CD14-positive monocyte (primary cell): ENCODE results near the gene CADM2. TPM values are rescaled to one million over a fixed set of nuclear protein-coding genes. Genes with fewer than 3 reads are reported as not detected.

Source experiments
- DNase-seq, 3 donors: peaks; one replicate each; pipeline ENCODE4 v3.0.0-alpha.2; 2011 to 2022
- H2AFZ ChIP-seq: 2 replicates; pipeline ENCODE4 v1.6.0; 2012; ENCODE audit warnings: mild to moderate bottlenecking, low read depth, low read length, inconsistent platforms; ENCODE audit not compliant: insufficient read depth, poor library complexity, severe bottlenecking
- H3K27ac ChIP-seq, 2 donors: 1 replicate in 1 of 2; 2 replicates in 1 of 2; pipeline ENCODE4 v1.5.1; 2012 to 2013; ENCODE audit warnings: low read length in 2 of 2, control low read depth in 1 of 2, inconsistent platforms in 1 of 2, low read depth in 1 of 2, mild to moderate bottlenecking in 1 of 2
- H3K27me3 ChIP-seq, 2 donors: one replicate each; pipeline versions ENCODE4 v1.6.0 to v1.6.1; 2011 to 2013; ENCODE audit warnings: low read length in 2 of 2; ENCODE audit not compliant: control insufficient read depth in 2 of 2, insufficient read depth in 2 of 2
- H3K36me3 ChIP-seq, 2 donors: replicated peaks in 1 of 2; 1 replicate in 1 of 2; 2 replicates in 1 of 2; pipeline versions ENCODE4 v1.5.1 to v1.6.1; 2012 to 2013; ENCODE audit warnings: low read length in 2 of 2, control low read depth in 1 of 2, inconsistent platforms in 1 of 2, mild to moderate bottlenecking in 1 of 2; ENCODE audit not compliant: insufficient read depth in 2 of 2, control insufficient read depth in 1 of 2
- H3K4me1 ChIP-seq, 2 donors: 1 replicate in 1 of 2; 2 replicates in 1 of 2; pipeline versions ENCODE4 v1.5.1 to v1.6.1; 2012 to 2013; ENCODE audit warnings: low read length in 2 of 2, control low read depth in 1 of 2, inconsistent platforms in 1 of 2, mild to moderate bottlenecking in 1 of 2, moderate library complexity in 1 of 2; ENCODE audit not compliant: insufficient read depth in 2 of 2, control insufficient read depth in 1 of 2
- H3K4me2 ChIP-seq: replicated peaks from 2 replicates; pipeline ENCODE3; 2012; ENCODE audit warnings: low read length, moderate library complexity, mild to moderate bottlenecking; ENCODE audit not compliant: poor library complexity, severe bottlenecking; ENCODE audit errors: extremely low read depth
- H3K4me3 ChIP-seq, 3 experiments: fragments of 200-600 bp in 1 of 3; sonication (generic) in 1 of 3; replicated peaks in 1 of 3; 1 replicate in 2 of 3; 2 replicates in 1 of 3; pipeline ENCODE4 v1.5.1; 2011 to 2013; ENCODE audit warnings: low read length in 3 of 3, mild to moderate bottlenecking in 3 of 3, control low read depth in 2 of 3, low read depth in 2 of 3, inconsistent platforms in 1 of 3, moderate library complexity in 1 of 3
- H3K79me2 ChIP-seq: 2 replicates; pipeline ENCODE4 v1.6.0; 2012; ENCODE audit warnings: mild to moderate bottlenecking, control low read depth, inconsistent platforms, low read length, moderate library complexity; ENCODE audit not compliant: insufficient read depth
- H3K9ac ChIP-seq: 2 replicates; pipeline ENCODE4 v1.6.0; 2017; ENCODE audit warnings: low read length, mild to moderate bottlenecking; ENCODE audit not compliant: insufficient read depth, poor library complexity, severe bottlenecking
- H3K9me3 ChIP-seq, 2 donors: replicated peaks in 1 of 2; 1 replicate in 1 of 2; 2 replicates in 1 of 2; pipeline versions ENCODE4 v1.5.1 to v1.6.1; 2012 to 2013; ENCODE audit warnings: low read length in 2 of 2, control low read depth in 1 of 2; ENCODE audit not compliant: control insufficient read depth in 1 of 2, insufficient read depth in 1 of 2
- H4K20me1 ChIP-seq: 2 replicates; pipeline ENCODE4 v1.6.0; 2012; ENCODE audit warnings: mild to moderate bottlenecking, low read length, control low read depth, moderate library complexity; ENCODE audit not compliant: insufficient read depth
- H3K27ac Mint-ChIP-seq, 7 donors: one replicate each; pipeline ENCODE4 v1.8.0; 2020; ENCODE audit warnings: mild to moderate bottlenecking in 7 of 7, mixed read lengths in 7 of 7, moderate library complexity in 6 of 7, inconsistent platforms in 2 of 7
- H3K27me3 Mint-ChIP-seq, 3 donors: one replicate each; pipeline ENCODE4 v1.8.0; 2021 to 2022; ENCODE audit warnings: low read depth in 3 of 3, mild to moderate bottlenecking in 3 of 3, mixed read lengths in 3 of 3, moderate library complexity in 3 of 3, inconsistent platforms in 1 of 3
- H3K36me3 Mint-ChIP-seq, 2 donors: one replicate each; pipeline ENCODE4 v1.8.0; 2020; ENCODE audit warnings: mixed read lengths in 2 of 2, inconsistent platforms in 1 of 2, mild to moderate bottlenecking in 1 of 2
- H3K4me1 Mint-ChIP-seq: one replicate; pipeline ENCODE4 v1.8.0; 2020; ENCODE audit warnings: mild to moderate bottlenecking, mixed read lengths
- H3K4me3 Mint-ChIP-seq, 2 donors: one replicate each; pipeline ENCODE4 v1.8.0; 2020; ENCODE audit warnings: mild to moderate bottlenecking in 2 of 2, mixed read lengths in 2 of 2, moderate library complexity in 1 of 2
- H3K9me3 Mint-ChIP-seq, 7 donors: one replicate each; pipeline ENCODE4 v1.8.0; 2020 to 2022; ENCODE audit warnings: mixed read lengths in 7 of 7, mild to moderate bottlenecking in 6 of 7, moderate library complexity in 6 of 7, inconsistent platforms in 2 of 7
- CTCF ChIP-seq: fragments of 200-600 bp; IDR thresholded peaks from one replicate; pipeline ENCODE4 v1.8.0; 2022; ENCODE audit warnings: antibody characterized with exemption, mild to moderate bottlenecking
- WGBS: methylation state at CpG from one replicate; pipeline ENCODE4 v1.1.5; 2013; ENCODE audit warnings: missing lambda C conversion rate; ENCODE audit not compliant: insufficient coverage; 5-methylcytosine and 5-hydroxymethylcytosine counted together
- intact Hi-C, 2 donors: fragments of 100-400 bp; cut with micrococcal nuclease; formaldehyde crosslinking; loops; one replicate each; pipeline versions ENCODE4 v1.15.0 to v1.15.1; 2023
- polyA plus RNA-seq, 3 donors: library from polyadenylated mRNA; depleted of rRNA in 1 of 3; unstranded in 2 of 3; stranded (reverse) in 1 of 3; fragments of 300-500 nt in 2 of 3; fragments of >200 nt in 1 of 3; fragmentation: Illumina TruSeq in 2 of 3; gene quantifications; 1 replicate in 2 of 3; 2 replicates in 1 of 3; pipeline ENCODE4 v1.2.3, GENCODE V29; 2012 to 2021

Gene CADM2
- polyA plus RNA-seq, 3 donors, result not detected

- Mint-ChIP-seq H3K36me3 (no peaks in the 10 kb centered on the region), H3K27me3 (peaks cover 0 to 3% (median 0%) of the 10 kb centered on the region in 3 donors), H3K9me3 (peaks cover 0 to 3% (median 0%) of the 10 kb centered on the region in 7 donors), H3K27ac (no peak overlapping the region), H3K4me3 (no peak overlapping the region), H3K4me1 (no peaks in the 10 kb centered on the region)
- Histone ChIP-seq H3K4me3 (no peak overlapping the region), H3K9ac (no peak overlapping the region), H3K36me3 (no peaks in the 10 kb centered on the region), H3K4me2 (no peak overlapping the region), H3K27ac (no peak overlapping the region), H3K4me1 (no peaks in the 10 kb centered on the region), H3K9me3 (no peaks in the 10 kb centered on the region), H3K27me3 (no peaks in the 10 kb centered on the region), H3K79me2 (no peaks in the 10 kb centered on the region), H2AFZ (no peak overlapping the region), H4K20me1 (no peaks in the 10 kb centered on the region)
- WGBS, result 100% methylated on average over 1 of the region's 3 CpGs
- intact Hi-C loops, result no loop called here
- TF ChIP-seq CTCF, result no peak
- DNase-seq, result no peak
Observed at GRCh38 chr3:85377115-85377514, 418.3 kb downstream of the CADM2 start.

GRCh38 chr3:85384372-85384771 is 425.6 kb downstream of the CADM2 start:
- Histone ChIP-seq H3K4me3 (no peak overlapping the region), H2AFZ (no peak overlapping the region), H3K4me1 (no peaks in the 10 kb centered on the region), H3K27me3 (no peaks in the 10 kb centered on the region), H3K79me2 (no peaks in the 10 kb centered on the region), H3K4me2 (no peak overlapping the region), H3K9ac (no peak overlapping the region), H3K9me3 (no peaks in the 10 kb centered on the region), H4K20me1 (no peaks in the 10 kb centered on the region), H3K27ac (no peak overlapping the region), H3K36me3 (no peaks in the 10 kb centered on the region)
- Mint-ChIP-seq H3K27ac (no peak overlapping the region), H3K9me3 (no peaks in the 10 kb centered on the region), H3K36me3 (no peaks in the 10 kb centered on the region), H3K4me1 (no peaks in the 10 kb centered on the region), H3K27me3 (peaks cover 0 to 2% (median 0%) of the 10 kb centered on the region in 3 donors), H3K4me3 (no peak overlapping the region)
- WGBS, result 97% methylated on average over 8 of the region's 13 CpGs
- intact Hi-C loops, result no loop called here
- no peak for TF ChIP-seq CTCF
- no peak for DNase-seq
